Loucy (cell line): ENCODE measurements around the gene DCAF8L2.

Source experiments
- EZH2phosphoT487 ChIP-seq: fragments of 200-600 bp; IDR thresholded peaks from 2 replicates; pipeline ENCODE4 v1.6.1; 2018; ENCODE audit warnings: antibody characterized with exemption, mild to moderate bottlenecking, moderate library complexity, borderline replicate concordance
- TF ChIP-seq, protein P1 (sequence below): fragments of 200-600 bp; sonication (generic); conservative IDR thresholded peaks from 2 replicates; pipeline ENCODE4 v1.5.1; 2014; ENCODE audit warnings: mild to moderate bottlenecking, antibody characterized with exemption, low read length

GRCh38 chrX:27765718-27766117 is 175.6 kb downstream of the DCAF8L2 start:
- TF ChIP-seq, protein P1, sequence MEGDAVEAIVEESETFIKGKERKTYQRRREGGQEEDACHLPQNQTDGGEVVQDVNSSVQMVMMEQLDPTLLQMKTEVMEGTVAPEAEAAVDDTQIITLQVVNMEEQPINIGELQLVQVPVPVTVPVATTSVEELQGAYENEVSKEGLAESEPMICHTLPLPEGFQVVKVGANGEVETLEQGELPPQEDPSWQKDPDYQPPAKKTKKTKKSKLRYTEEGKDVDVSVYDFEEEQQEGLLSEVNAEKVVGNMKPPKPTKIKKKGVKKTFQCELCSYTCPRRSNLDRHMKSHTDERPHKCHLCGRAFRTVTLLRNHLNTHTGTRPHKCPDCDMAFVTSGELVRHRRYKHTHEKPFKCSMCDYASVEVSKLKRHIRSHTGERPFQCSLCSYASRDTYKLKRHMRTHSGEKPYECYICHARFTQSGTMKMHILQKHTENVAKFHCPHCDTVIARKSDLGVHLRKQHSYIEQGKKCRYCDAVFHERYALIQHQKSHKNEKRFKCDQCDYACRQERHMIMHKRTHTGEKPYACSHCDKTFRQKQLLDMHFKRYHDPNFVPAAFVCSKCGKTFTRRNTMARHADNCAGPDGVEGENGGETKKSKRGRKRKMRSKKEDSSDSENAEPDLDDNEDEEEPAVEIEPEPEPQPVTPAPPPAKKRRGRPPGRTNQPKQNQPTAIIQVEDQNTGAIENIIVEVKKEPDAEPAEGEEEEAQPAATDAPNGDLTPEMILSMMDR = no peak
- TF ChIP-seq EZH2phosphoT487 = no peak
